Activated CD8-positive, alpha-beta T cell treated with anti-CD3 and anti-CD28 coated beads for 36 hours (primary cell): ENCODE results near the gene GPR31. TPM values are rescaled to one million over a fixed set of nuclear protein-coding genes. Genes with fewer than 3 reads are reported as not detected.

Experiments used
- ATAC-seq: fragments of 200-7000 bp; cut with Tn5 transposase; one replicate; pipeline ENCODE4 v1.10.0; 2021; ENCODE audit warnings: mild to moderate bottlenecking, moderate library complexity
- CTCF ChIA-PET: fragments of 350-600 bp; sonication (Branson Sonifier 250); formaldehyde crosslinking; loops from one replicate; lab custom pipeline; 2021; ENCODE audit warnings: antibody characterized with exemption; lab: Charles Lee
- POLR2A ChIA-PET: fragments of 350-600 bp; sonication (Branson Sonifier 250); formaldehyde crosslinking; loops from one replicate; lab custom pipeline; 2021; ENCODE audit warnings: antibody characterized with exemption; lab: Charles Lee
- DNase-seq: peaks from one replicate; pipeline ENCODE4 v3.0.0-alpha.2; 2020
- H3K27ac Mint-ChIP-seq: one replicate; pipeline ENCODE4 v1.8.0; 2021; ENCODE audit warnings: mild to moderate bottlenecking, mixed read lengths
- H3K27me3 Mint-ChIP-seq: one replicate; pipeline ENCODE4 v1.8.0; 2021; ENCODE audit warnings: mixed read lengths
- H3K36me3 Mint-ChIP-seq: one replicate; pipeline ENCODE4 v1.8.0; 2021; ENCODE audit warnings: low read depth, mixed read lengths
- H3K4me1 Mint-ChIP-seq: one replicate; pipeline ENCODE4 v1.8.0; 2021; ENCODE audit warnings: low read depth, mixed read lengths
- H3K4me3 Mint-ChIP-seq: one replicate; pipeline ENCODE4 v1.8.0; 2021; ENCODE audit warnings: mild to moderate bottlenecking, moderate library complexity, mixed read lengths
- H3K9me3 Mint-ChIP-seq: one replicate; pipeline ENCODE4 v1.8.0; 2021; ENCODE audit warnings: mixed read lengths
- CTCF ChIP-seq: fragments of 200-600 bp; IDR thresholded peaks from one replicate; pipeline ENCODE4 v1.8.0; 2022; ENCODE audit warnings: antibody characterized with exemption, mild to moderate bottlenecking
- intact Hi-C: fragments of 100-400 bp; cut with micrococcal nuclease; formaldehyde crosslinking; loops from one replicate; pipeline ENCODE4 v1.10.0; 2022
- total RNA-seq, 2 experiments: library from RNA; stranded (reverse); gene quantifications; one replicate each; pipeline ENCODE4 v1.2.3, GENCODE V29; 2021

The GPR31 gene
- total RNA-seq, 2 experiments from 2014 or later = not detected

DNA sequence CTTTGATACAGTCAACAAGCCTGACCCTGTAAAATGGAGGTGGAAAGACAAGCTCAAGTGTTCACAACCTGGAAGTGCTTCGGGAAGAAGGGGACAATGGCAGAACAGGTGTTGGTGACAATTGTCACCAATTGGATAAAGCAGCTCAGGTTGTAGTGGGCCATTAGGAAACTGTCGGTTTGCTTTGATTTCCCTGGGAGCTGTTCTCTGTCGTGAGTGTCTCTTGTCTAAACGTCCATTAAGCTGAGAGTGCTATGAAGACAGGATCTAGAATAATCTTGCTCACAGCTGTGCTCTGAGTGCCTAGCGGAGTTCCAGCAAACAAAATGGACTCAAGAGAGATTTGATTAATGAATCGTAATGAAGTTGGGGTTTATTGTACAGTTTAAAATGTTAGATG, 19.9 kb downstream of the GPR31 start:
- peaks cover 6% of the 10 kb centered on the region for H3K27me3 Mint-ChIP-seq
- H3K4me3 Mint-ChIP-seq = no peak overlapping the region
- ATAC-seq (no peak), DNase-seq (no peak)
- no peaks in the 10 kb centered on the region for H3K9me3 Mint-ChIP-seq
- H3K27ac Mint-ChIP-seq = no peak overlapping the region
- ChIA-PET CTCF (interaction anchor here (0.6 to 3.8 kb wide), 6 partner anchors 19 to 362 kb away, joined by 3 to 20 read pairs (median 3); no protein-coding TSS in a partner anchor), POLR2A (no interaction called here)
- no peak for TF ChIP-seq CTCF
- peaks cover 7% of the 10 kb centered on the region for H3K4me1 Mint-ChIP-seq
- intact Hi-C loops = no loop called here
- no peaks in the 10 kb centered on the region for H3K36me3 Mint-ChIP-seq

GRCh38 chr6:167137081-167137480, 20.7 kb downstream of the GPR31 start:
- intact Hi-C loops = no loop called here
- H3K27ac Mint-ChIP-seq = no peak overlapping the region
- TF ChIP-seq CTCF = no peak
- peaks cover 5% of the 10 kb centered on the region for H3K4me1 Mint-ChIP-seq
- no peak overlapping the region for H3K4me3 Mint-ChIP-seq
- no peak for ATAC-seq
- peaks cover 6% of the 10 kb centered on the region for H3K27me3 Mint-ChIP-seq
- CTCF ChIA-PET = interaction anchor here (1.6 to 3.8 kb wide), 3 partner anchors 137 to 361 kb away, joined by 4 to 20 read pairs (median 6); no protein-coding TSS in a partner anchor
- no peaks in the 10 kb centered on the region for H3K9me3 Mint-ChIP-seq
- DNase-seq = no peak
- POLR2A ChIA-PET = interaction anchor here (0.8 kb wide), 1 partner anchor 43 kb away, joined by 3 read pairs; no protein-coding TSS in a partner anchor
- H3K36me3 Mint-ChIP-seq = no peaks in the 10 kb centered on the region

GRCh38 chr6:167136376-167136775, 21.4 kb downstream of the GPR31 start:
- intact Hi-C loops = no loop called here
- no peak for TF ChIP-seq CTCF
- DNase-seq (peak; percentile 31), ATAC-seq (no peak)
- Mint-ChIP-seq H3K4me1 (peaks cover 4% of the 10 kb centered on the region), H3K27me3 (peaks cover 6% of the 10 kb centered on the region), H3K9me3 (no peaks in the 10 kb centered on the region), H3K4me3 (no peak overlapping the region), H3K27ac (no peak overlapping the region), H3K36me3 (no peaks in the 10 kb centered on the region)
- CTCF ChIA-PET = interaction anchor here (1.6 to 3.8 kb wide), 2 partner anchors 349 to 361 kb away, joined by 4 to 20 read pairs; no protein-coding TSS in a partner anchor
- POLR2A ChIA-PET = interaction anchor here (0.8 kb wide), 1 partner anchor 42 kb away, joined by 3 read pairs; no protein-coding TSS in a partner anchor

- no peak for TF ChIP-seq CTCF
- Mint-ChIP-seq H3K27me3 (peaks cover 6% of the 10 kb centered on the region), H3K4me3 (no peak overlapping the region), H3K27ac (no peak overlapping the region), H3K4me1 (peaks cover 12% of the 10 kb centered on the region), H3K9me3 (no peaks in the 10 kb centered on the region), H3K36me3 (no peaks in the 10 kb centered on the region)
- CTCF ChIA-PET = interaction anchor here (1.0 to 1.3 kb wide), 2 partner anchors 13 to 145 kb away, joined by 3 read pairs; no protein-coding TSS in a partner anchor
- DNase-seq (no peak), ATAC-seq (no peak)
- intact Hi-C loops = no loop called here
- POLR2A ChIA-PET = no interaction called here
These were observed 23.1 kb downstream of the GPR31 start for GRCh38 chr6:167134448-167135328.
